ENCODE data around the gene HAUS8.

DNA sequence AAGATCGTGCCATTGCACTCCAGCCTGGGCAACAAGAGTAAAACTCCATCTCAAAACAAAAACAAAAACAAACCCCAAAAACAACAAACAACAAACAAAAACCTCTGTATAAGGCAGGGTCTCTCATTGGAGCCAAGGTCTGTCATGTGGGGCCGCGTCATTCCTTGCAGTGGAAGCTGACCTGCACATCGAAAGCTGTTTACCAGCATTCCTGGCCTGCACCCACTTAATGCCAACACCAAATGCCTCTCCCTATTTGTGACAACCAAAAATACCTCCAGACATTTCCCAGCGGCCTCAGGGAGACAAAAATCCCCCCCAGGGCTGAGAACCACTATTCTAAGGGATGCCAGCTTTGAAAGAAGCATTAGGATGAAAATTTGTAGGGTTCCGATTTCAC lies 49.9 kb downstream of the HAUS8 start:
- TF ChIP-seq, protein P1, sequence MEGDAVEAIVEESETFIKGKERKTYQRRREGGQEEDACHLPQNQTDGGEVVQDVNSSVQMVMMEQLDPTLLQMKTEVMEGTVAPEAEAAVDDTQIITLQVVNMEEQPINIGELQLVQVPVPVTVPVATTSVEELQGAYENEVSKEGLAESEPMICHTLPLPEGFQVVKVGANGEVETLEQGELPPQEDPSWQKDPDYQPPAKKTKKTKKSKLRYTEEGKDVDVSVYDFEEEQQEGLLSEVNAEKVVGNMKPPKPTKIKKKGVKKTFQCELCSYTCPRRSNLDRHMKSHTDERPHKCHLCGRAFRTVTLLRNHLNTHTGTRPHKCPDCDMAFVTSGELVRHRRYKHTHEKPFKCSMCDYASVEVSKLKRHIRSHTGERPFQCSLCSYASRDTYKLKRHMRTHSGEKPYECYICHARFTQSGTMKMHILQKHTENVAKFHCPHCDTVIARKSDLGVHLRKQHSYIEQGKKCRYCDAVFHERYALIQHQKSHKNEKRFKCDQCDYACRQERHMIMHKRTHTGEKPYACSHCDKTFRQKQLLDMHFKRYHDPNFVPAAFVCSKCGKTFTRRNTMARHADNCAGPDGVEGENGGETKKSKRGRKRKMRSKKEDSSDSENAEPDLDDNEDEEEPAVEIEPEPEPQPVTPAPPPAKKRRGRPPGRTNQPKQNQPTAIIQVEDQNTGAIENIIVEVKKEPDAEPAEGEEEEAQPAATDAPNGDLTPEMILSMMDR (conservative IDR thresholded peaks at IDR 0.05; ENCODE audit: low read depth, low read length): no peak
- TF ChIP-seq EZH2 (IDR thresholded peaks at IDR 0.05; ENCODE audit: borderline replicate concordance, low read depth, low read length, poor library complexity, severe bottlenecking): no peak

Measured in A673 (cell line).